RWPE2 (cell line): ENCODE results near the gene SMAP2.

ENCODE experiments used
- ATAC-seq: fragments of 200-7000 bp; cut with Tn5 transposase; 3 replicates; pipeline ENCODE4 v1.9.1; 2021; ENCODE audit warnings: low read depth
- DNase-seq: peaks from one replicate; pipeline ENCODE4 v3.0.0-alpha.2; 2020; ENCODE audit warnings: low spot score
- H3K27ac ChIP-seq: fragments of 450-650 bp; 2 replicates; pipeline ENCODE4 v1.5.1; 2017; ENCODE audit warnings: mild to moderate bottlenecking; ENCODE audit not compliant: poor library complexity, severe bottlenecking
- H3K27me3 ChIP-seq: fragments of 250-450 bp; sonication (Bioruptor Pico); 2 replicates; pipeline ENCODE4 v1.5.1; 2021; ENCODE audit warnings: mild to moderate bottlenecking, moderate library complexity; ENCODE audit not compliant: insufficient read depth, poor library complexity, severe bottlenecking
- H3K36me3 ChIP-seq: fragments of 250-450 bp; sonication (Bioruptor Pico); 2 replicates; pipeline ENCODE4 v1.5.1; 2020; ENCODE audit warnings: low read depth, mild to moderate bottlenecking, moderate library complexity
- H3K4me1 ChIP-seq: fragments of 250-450 bp; sonication (Bioruptor Pico); 2 replicates; pipeline ENCODE4 v1.5.1; 2021; ENCODE audit warnings: mild to moderate bottlenecking, moderate library complexity; ENCODE audit not compliant: insufficient read depth, poor library complexity, severe bottlenecking
- H3K4me3 ChIP-seq: fragments of 250-450 bp; sonication (Bioruptor Pico); 2 replicates; pipeline ENCODE4 v1.5.1; 2021; ENCODE audit warnings: mild to moderate bottlenecking, moderate library complexity; ENCODE audit not compliant: severe bottlenecking
- H3K9me3 ChIP-seq: fragments of 250-450 bp; sonication (Bioruptor Pico); 2 replicates; pipeline ENCODE4 v1.5.1; 2021; ENCODE audit warnings: mild to moderate bottlenecking, moderate library complexity; ENCODE audit not compliant: severe bottlenecking
- CTCF ChIP-seq: fragments of 450-650 bp; IDR thresholded peaks from one replicate; pipeline ENCODE4 v1.5.1; 2017; ENCODE audit warnings: mild to moderate bottlenecking, moderate library complexity; ENCODE audit not compliant: poor library complexity, severe bottlenecking

SMAP2 gene

GRCh38 chr1:40361201-40361600, 12.3 kb upstream of the SMAP2 start:
- H3K4me1 ChIP-seq: no peaks in the 10 kb centered on the region
- no peaks in the 10 kb centered on the region for H3K36me3 ChIP-seq
- ATAC-seq (no peak), DNase-seq (no peak)
- peaks cover 4% of the 10 kb centered on the region for H3K9me3 ChIP-seq
- H3K27me3 ChIP-seq: no peaks in the 10 kb centered on the region
- TF ChIP-seq CTCF: no peak
- H3K27ac ChIP-seq: no peak overlapping the region
- no peak overlapping the region for H3K4me3 ChIP-seq

- H3K27ac ChIP-seq: no peak overlapping the region
- TF ChIP-seq CTCF: no peak
- ATAC-seq (no peak), DNase-seq (no peak)
- no peaks in the 10 kb centered on the region for H3K4me1 ChIP-seq
- H3K4me3 ChIP-seq: no peak overlapping the region
- no peaks in the 10 kb centered on the region for H3K36me3 ChIP-seq
- peaks cover 4% of the 10 kb centered on the region for H3K9me3 ChIP-seq
- H3K27me3 ChIP-seq: no peaks in the 10 kb centered on the region
These were observed 11.9 kb upstream of the SMAP2 start for GRCh38 chr1:40361637-40362036.

GRCh38 chr1:40362199-40362598, 11.3 kb upstream of the SMAP2 start:
- ATAC-seq: no peak
- Histone ChIP-seq H3K9me3 (peaks cover 4% of the 10 kb centered on the region), H3K27ac (no peak overlapping the region), H3K27me3 (no peaks in the 10 kb centered on the region), H3K36me3 (no peaks in the 10 kb centered on the region), H3K4me3 (no peak overlapping the region), H3K4me1 (no peaks in the 10 kb centered on the region)
- no peak for DNase-seq
- TF ChIP-seq CTCF: no peak

- DNase-seq: no peak
- TF ChIP-seq CTCF: no peak
- Histone ChIP-seq H3K4me1 (no peaks in the 10 kb centered on the region), H3K27ac (no peak overlapping the region), H3K36me3 (no peaks in the 10 kb centered on the region), H3K9me3 (peaks cover 1% of the 10 kb centered on the region), H3K4me3 (no peak overlapping the region), H3K27me3 (no peaks in the 10 kb centered on the region)
- ATAC-seq: no peak
These were observed 10.8 kb upstream of the SMAP2 start for GRCh38 chr1:40362699-40363098.

- Histone ChIP-seq H3K27me3 (no peaks in the 10 kb centered on the region), H3K36me3 (no peaks in the 10 kb centered on the region), H3K4me1 (no peaks in the 10 kb centered on the region), H3K9me3 (no peaks in the 10 kb centered on the region), H3K4me3 (no peak overlapping the region), H3K27ac (no peak overlapping the region)
- ATAC-seq (no peak), DNase-seq (no peak)
- TF ChIP-seq CTCF: no peak
These were observed 9.8 kb upstream of the SMAP2 start for GRCh38 chr1:40363721-40364120.
